Skeletal muscle satellite cell (primary cell): ENCODE data around the gene B9D1.

Experiments
- H3K27me3 ChIP-seq: 2 replicates; pipeline ENCODE4 v1.7.0; 2013; ENCODE audit warnings: low read length; ENCODE audit not compliant: control insufficient read depth, insufficient read depth
- H3K36me3 ChIP-seq: 2 replicates; pipeline ENCODE4 v1.7.0; 2013; ENCODE audit warnings: mild to moderate bottlenecking, control low read depth, low read length; ENCODE audit not compliant: insufficient read depth
- H3K4me1 ChIP-seq: 2 replicates; pipeline ENCODE4 v1.7.0; 2013; ENCODE audit warnings: low read length; ENCODE audit not compliant: control insufficient read depth, insufficient read depth
- H3K4me2 ChIP-seq: 2 replicates; pipeline ENCODE4 v1.7.0; 2013; ENCODE audit warnings: mild to moderate bottlenecking, low read length
- H3K4me3 ChIP-seq: 2 replicates; pipeline ENCODE4 v1.7.0; 2013; ENCODE audit warnings: low read length
- H3K9ac ChIP-seq: 2 replicates; pipeline ENCODE4 v1.7.0; 2013; ENCODE audit warnings: mild to moderate bottlenecking, low read depth, low read length, moderate library complexity
- H3K9me3 ChIP-seq: replicated peaks from 2 replicates; pipeline ENCODE4 v1.7.0; 2013; ENCODE audit warnings: mild to moderate bottlenecking, control low read depth, low read length

B9D1 gene

GRCh38 chr17:19338031-19338990 lies 24.2 kb downstream of the B9D1 start:
- H3K4me2 ChIP-seq, result no peak overlapping the region
- H3K27me3 ChIP-seq, result no peaks in the 10 kb centered on the region
- no peak overlapping the region for H3K9ac ChIP-seq
- no peaks in the 10 kb centered on the region for H3K9me3 ChIP-seq
- peaks cover 7% of the 10 kb centered on the region for H3K4me1 ChIP-seq
- H3K4me3 ChIP-seq, result no peak overlapping the region
- peaks cover 19% of the 10 kb centered on the region for H3K36me3 ChIP-seq

- no peak overlapping the region for H3K4me3 ChIP-seq
- H3K27me3 ChIP-seq, result no peaks in the 10 kb centered on the region
- H3K9ac ChIP-seq, result no peak overlapping the region
- H3K36me3 ChIP-seq, result peaks cover 22% of the 10 kb centered on the region
- H3K4me1 ChIP-seq, result peaks cover 8% of the 10 kb centered on the region
- no peak overlapping the region for H3K4me2 ChIP-seq
- H3K9me3 ChIP-seq, result no peaks in the 10 kb centered on the region
These were observed 24.9 kb downstream of the B9D1 start for GRCh38 chr17:19337712-19338023.

GRCh38 chr17:19336938-19337711 lies 25.4 kb downstream of the B9D1 start:
- Histone ChIP-seq H3K4me2 (no peak overlapping the region), H3K36me3 (peaks cover 27% of the 10 kb centered on the region), H3K4me3 (no peak overlapping the region), H3K9me3 (no peaks in the 10 kb centered on the region), H3K9ac (no peak overlapping the region), H3K27me3 (no peaks in the 10 kb centered on the region), H3K4me1 (peaks cover 12% of the 10 kb centered on the region)

- no peak overlapping the region for H3K4me2 ChIP-seq
- H3K36me3 ChIP-seq, result peaks cover 33% of the 10 kb centered on the region
- H3K9me3 ChIP-seq, result no peaks in the 10 kb centered on the region
- H3K4me3 ChIP-seq, result no peak overlapping the region
- H3K9ac ChIP-seq, result no peak overlapping the region
- peaks cover 16% of the 10 kb centered on the region for H3K4me1 ChIP-seq
- no peaks in the 10 kb centered on the region for H3K27me3 ChIP-seq
These were observed 26.4 kb downstream of the B9D1 start for GRCh38 chr17:19335951-19336631.

GRCh38 chr17:19334331-19334730 lies 28.2 kb downstream of the B9D1 start:
- Histone ChIP-seq H3K4me2 (no peak overlapping the region), H3K9me3 (no peaks in the 10 kb centered on the region), H3K27me3 (no peaks in the 10 kb centered on the region), H3K4me3 (no peak overlapping the region), H3K9ac (no peak overlapping the region), H3K36me3 (peaks cover 37% of the 10 kb centered on the region), H3K4me1 (peaks cover 26% of the 10 kb centered on the region)

- H3K9ac ChIP-seq, result no peak overlapping the region
- H3K9me3 ChIP-seq, result no peaks in the 10 kb centered on the region
- peaks cover 26% of the 10 kb centered on the region for H3K4me1 ChIP-seq
- no peak overlapping the region for H3K4me2 ChIP-seq
- no peak overlapping the region for H3K4me3 ChIP-seq
- no peaks in the 10 kb centered on the region for H3K27me3 ChIP-seq
- H3K36me3 ChIP-seq, result peaks cover 41% of the 10 kb centered on the region
These were observed 28.7 kb downstream of the B9D1 start for GRCh38 chr17:19333736-19334290.

GRCh38 chr17:19333132-19333440 lies 29.4 kb downstream of the B9D1 start:
- H3K4me2 ChIP-seq, result no peak overlapping the region
- H3K27me3 ChIP-seq, result no peaks in the 10 kb centered on the region
- H3K9me3 ChIP-seq, result no peaks in the 10 kb centered on the region
- H3K4me3 ChIP-seq, result no peak overlapping the region
- peaks cover 27% of the 10 kb centered on the region for H3K4me1 ChIP-seq
- peaks cover 41% of the 10 kb centered on the region for H3K36me3 ChIP-seq
- H3K9ac ChIP-seq, result no peak overlapping the region

GRCh38 chr17:19332371-19333131 lies 30.0 kb downstream of the B9D1 start:
- Histone ChIP-seq H3K4me3 (no peak overlapping the region), H3K4me1 (peaks cover 33% of the 10 kb centered on the region), H3K36me3 (peaks cover 41% of the 10 kb centered on the region), H3K4me2 (no peak overlapping the region), H3K27me3 (no peaks in the 10 kb centered on the region), H3K9ac (no peak overlapping the region), H3K9me3 (no peaks in the 10 kb centered on the region)

GRCh38 chr17:19331543-19332245 lies 30.8 kb downstream of the B9D1 start:
- Histone ChIP-seq H3K9ac (peak overlapping the region; percentile 59), H3K4me1 (peaks cover 41% of the 10 kb centered on the region), H3K4me2 (peak overlapping the region; percentile 49), H3K36me3 (peaks cover 40% of the 10 kb centered on the region), H3K27me3 (no peaks in the 10 kb centered on the region), H3K9me3 (no peaks in the 10 kb centered on the region), H3K4me3 (no peak overlapping the region)

- H3K9ac ChIP-seq, result peak overlapping the region; percentile 59
- H3K4me1 ChIP-seq, result peaks cover 47% of the 10 kb centered on the region
- peaks cover 35% of the 10 kb centered on the region for H3K36me3 ChIP-seq
- peak overlapping the region; percentile 49 for H3K4me2 ChIP-seq
- no peaks in the 10 kb centered on the region for H3K9me3 ChIP-seq
- H3K27me3 ChIP-seq, result no peaks in the 10 kb centered on the region
- no peak overlapping the region for H3K4me3 ChIP-seq
These were observed 31.4 kb downstream of the B9D1 start for GRCh38 chr17:19331134-19331533.
